HG02642 (cell line): ENCODE results near the gene UNC13A.

ENCODE experiments used
- ATAC-seq: cut with Tn5 transposase; IDR thresholded peaks from one replicate; pipeline ENCODE4 v1.9.1; 2021; ENCODE audit warnings: mild to moderate bottlenecking; ENCODE audit not compliant: unreplicated experiment, poor library complexity

Gene UNC13A

DNA sequence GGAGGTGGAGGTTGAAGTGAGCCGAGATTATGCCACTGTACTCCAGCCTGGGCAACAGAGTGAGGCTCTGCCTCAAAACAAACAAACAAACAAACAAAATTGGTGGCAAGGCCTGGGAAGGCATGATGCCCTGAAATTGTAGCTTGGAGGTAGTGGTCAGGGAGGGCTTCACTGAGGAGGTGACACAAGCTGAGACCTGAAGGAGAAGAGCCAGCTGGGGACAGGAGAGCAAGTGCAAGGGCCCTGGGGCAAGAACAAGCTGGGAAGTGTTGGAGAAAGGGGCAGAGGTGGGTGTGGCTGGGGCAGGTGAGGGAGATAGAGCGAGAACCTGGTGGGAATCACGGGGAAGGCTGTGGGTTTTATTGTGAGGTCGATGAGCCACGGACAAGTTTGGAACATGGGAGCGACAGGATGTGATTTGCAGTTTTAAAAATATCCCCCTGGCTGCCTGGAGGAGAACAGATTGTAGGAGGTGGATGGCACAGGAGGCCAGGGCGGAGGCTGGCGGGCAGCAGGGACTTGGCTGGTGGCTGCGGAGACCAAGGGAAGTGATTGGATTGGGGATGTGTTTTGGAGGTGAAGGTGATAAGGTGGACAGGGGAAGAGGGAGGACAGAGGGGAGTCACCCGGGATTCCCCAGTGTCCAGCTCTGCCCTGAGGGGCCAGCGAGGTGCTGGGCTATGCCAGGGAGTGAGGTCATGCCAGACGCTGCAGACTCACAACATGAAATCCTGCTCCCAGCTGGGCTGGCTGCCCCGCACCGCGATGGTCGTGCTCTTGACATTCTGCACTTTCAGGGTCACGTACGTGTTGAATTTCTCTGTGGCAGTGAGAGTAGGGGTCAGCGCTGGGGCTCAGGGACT is 14.0 kb downstream of the UNC13A start:
- ATAC-seq = no peak

DNA sequence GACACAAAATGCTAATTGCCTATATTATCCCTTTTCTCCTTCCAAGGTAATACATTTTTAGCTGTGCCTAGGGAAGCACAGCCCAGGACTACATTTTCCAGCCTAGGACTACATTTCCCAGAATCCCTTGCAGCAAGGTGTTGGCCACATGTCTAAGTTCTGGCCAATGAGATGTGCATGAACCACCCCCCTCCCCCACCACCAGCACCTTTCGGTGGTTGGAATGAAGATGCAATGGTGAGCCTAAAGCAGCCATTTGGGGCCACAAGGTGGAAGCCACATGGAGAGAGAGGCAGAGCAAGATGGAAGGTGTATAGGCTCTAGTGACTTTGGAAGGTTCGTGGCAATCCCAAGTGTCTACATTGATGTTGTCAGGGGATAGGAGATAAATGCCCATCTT is 16.2 kb downstream of the UNC13A start:
- ATAC-seq = no peak

DNA sequence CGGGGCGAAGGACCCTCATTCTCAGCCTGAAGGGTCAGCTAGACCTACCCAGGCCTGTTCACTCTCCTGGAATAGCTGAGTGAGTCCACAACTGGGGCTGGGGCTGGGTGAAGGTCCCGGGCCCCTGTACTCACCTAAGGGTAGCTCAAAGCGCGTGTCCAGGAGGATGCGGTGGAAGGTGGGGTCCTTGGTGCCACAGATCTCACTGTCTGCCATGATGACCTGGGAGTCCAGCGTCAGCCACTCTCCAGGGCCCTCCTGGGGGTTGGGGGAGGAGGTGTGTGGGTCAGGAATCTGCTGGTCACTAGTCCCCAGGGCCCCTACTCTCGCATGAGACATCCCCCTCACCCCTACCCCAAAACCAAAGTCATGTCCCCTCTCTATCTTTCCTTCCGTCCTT is 18.7 kb downstream of the UNC13A start:
- no peak for ATAC-seq

DNA sequence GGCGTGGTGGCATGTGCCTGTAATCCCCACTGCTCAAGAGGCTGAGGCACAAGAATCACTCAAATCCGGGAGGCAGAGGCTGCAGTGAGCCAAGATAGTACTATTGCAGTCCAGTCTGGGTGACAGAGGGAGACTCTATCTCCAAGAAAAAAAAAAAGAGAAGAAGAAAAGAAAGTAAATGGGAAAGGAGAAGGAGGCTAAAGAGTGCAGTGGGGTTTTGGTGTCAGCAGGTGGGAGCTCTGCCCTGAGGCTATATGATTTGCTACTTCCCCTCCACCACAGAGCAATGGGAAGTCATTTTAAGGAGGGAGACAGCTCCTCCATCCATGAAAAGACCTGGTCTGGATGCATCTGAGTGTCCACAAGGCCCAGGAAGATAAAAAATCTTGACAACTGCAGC is 23.1 kb downstream of the UNC13A start:
- ATAC-seq = no peak

DNA sequence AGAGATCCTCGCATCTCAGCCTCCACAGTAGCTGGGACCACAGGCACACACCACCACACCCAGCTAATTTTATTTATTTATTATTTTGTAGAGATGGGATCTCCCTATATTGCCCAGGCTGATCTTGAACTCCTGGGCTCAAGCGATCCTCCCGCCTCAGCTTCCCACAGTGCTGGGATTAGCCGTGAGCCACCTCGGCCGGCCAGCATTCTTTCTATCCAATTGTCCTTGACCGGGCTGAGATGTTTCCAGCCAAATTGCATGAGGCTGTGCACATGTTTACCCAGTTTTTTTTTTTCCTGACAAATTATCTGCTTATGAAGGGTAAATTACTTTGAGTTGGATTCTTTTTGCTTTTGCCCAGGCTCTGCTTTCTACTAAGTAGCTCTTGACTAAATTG is 28.2 kb downstream of the UNC13A start:
- ATAC-seq = no peak

DNA sequence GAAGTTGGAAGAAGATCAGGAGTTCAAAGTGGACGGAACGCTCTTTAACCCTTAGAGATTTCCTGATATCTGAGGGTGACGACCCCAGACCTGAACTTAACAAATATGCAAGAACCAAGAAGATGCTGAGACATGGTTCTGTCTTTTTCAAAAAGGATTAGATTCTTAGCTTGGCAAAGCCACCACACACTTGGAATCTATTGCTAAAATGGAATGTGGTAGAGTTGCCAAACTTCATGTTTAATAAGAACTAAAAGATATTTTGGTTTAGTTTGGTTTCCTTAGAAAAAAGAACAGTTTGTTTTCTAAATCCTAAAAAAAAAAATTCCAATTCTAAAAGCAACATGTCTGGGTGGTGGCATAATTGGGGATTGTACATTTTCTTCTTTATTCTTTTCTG is 29.5 kb downstream of the UNC13A start:
- no peak for ATAC-seq

DNA sequence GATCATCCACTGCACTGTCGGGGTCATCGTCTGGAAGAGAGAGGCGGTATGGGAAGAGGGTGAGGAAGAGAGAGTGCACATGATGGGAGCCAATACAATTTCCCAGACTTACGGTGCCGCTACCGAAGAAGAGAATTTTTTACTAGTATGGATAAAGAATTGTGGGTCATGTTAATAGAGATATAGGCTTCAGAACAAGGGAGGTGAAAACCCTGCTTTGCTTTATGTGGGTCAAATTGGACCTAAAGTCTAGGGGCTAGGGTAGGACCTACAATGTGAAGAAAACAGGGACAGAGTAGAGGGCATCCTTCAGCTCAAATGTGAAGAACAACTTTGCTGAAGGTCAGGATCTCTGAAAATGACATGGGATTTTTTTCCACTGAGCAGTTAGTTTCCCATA is 29.9 kb downstream of the UNC13A start:
- ATAC-seq = no peak

DNA sequence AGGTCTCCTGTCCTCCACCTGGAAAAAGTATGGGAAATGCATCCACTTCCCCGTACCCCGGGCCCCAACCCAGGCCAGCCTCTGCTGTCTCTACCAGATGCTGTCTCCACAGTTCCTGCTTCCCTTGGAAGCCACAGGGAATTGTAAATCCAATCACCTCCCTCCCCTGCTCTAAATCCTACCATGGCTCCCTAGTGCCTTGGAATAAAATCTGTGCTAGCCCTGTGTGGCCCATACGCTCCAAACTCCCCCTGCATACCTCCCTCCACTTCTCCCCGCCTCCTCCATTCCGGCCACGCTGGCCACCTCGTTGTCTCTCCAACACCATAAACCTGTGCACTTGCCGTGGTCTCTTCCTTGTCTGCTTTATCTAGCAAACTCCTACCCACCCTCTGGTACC is 31.2 kb downstream of the UNC13A start:
- ATAC-seq = no peak

DNA sequence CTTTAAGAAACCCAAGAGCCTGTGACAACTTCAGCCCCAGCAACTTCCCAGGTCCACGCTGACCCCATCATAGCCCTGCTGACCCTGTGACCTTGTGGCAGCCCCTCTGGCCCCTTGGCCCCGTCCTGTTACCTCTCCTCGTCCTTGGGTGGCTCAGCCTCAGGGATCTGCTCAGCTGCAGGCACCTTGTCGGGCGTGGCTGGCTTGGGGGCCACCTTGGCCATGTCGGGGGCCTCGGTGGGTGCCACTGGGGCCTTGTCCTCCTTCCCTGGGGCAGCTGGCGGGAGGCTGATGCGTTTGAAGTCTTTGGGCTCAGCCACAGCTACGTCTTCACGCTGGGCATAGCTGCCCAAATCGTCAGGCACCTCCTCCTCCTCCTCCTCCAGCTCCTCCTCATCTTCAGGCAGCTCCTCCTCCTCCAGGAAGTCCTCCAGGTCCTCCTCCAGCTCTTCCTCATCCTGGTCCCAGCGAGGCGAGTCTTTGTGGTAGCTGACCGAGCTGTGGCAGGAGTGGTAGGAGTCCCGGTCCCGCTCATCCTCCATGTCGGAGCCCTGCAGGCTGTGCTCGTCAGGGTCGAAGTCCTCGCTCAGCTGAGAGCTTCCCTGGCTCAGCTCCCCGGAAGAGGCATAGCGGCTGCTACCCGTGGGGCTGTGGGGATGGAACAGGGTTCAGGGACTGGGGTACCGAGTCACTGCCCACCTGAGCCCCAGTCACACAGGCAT is 32.2 kb downstream of the UNC13A start:
- no peak for ATAC-seq

DNA sequence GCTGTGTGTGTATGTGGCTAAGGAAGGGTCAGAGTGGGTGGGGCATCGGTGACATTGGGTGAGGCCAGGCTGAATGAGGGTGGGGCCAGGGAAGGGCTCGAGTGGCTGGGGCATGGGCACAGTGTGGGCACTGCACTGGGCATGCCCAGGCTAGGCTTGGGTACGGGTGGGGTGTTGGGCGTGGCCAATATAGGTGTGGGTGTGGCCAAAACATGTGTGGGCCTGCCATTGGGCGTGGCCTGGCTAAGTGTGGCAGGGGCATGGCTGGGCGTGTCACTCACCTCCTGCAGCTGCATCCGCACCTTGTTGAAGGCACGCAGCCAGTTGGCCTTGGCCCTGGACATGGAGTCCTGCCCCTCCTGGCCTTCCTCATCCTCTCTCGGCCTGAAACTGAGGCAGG is 33.2 kb downstream of the UNC13A start:
- ATAC-seq = no peak

DNA sequence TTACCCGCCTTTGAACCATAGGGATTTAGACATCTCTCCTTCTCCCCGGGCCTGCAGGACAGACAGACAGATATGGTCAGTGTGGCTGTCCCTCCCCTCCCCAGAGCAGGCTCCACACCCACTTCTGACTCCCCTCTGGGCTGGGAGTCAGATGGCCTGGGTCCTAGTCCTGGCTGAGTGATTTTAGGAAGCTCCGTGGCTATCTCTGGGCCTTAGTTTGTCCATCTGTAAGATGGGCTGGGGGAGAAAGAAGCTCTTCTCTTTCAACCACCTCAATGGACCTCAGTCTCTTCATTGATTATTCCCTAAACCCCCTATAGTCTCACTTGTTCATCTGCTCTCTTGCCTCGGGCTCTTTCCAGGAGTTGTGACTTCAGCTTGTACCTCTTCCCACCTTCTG is 35.5 kb downstream of the UNC13A start:
- no peak for ATAC-seq

DNA sequence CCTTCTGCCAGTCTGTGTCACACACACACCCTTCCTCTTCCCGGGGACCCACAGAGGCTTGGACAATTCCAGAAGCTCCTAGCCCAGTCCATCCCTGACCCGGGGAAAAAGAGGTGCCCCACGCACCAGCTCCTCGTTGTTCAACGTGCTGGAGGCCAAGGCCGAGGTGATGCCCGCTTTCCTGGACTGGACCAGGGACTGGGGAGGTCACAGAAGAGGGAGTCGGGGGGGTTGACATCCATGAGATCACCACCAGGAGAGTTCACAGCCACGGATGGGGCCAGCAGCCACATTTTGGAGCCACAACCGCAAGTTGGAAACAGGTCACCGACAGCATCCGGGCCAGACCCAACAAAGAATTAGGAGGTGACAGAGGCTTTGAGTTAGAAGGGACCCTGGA is 39.4 kb downstream of the UNC13A start:
- ATAC-seq = no peak

DNA sequence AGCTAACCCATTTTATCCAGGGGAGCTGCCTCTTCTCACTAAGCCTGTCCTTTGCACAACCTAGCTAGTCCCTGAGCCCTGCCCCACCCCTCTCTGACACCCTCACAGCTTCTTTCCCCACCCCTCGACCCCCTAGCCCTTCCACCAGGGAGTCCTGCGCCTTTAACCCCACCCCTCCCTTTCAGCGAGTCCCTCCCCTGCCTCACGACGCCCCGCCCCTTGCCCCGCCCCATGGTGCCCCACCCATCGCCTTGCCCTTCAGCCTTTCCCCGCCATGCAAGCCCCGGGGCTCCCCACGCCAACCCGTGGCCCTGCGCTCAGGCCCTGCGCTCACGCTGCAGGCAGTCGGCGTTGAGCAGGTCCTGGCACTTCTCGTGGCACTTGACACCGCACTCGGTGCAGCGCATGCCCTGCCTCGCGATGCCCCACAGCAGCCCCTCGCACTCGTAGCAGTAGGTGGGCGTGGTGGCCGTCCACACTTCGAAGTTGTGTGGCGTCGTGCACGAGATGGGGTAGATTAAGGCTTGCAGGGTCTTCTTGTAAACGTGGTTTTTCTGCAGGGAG is 40.0 kb downstream of the UNC13A start:
- no peak for ATAC-seq

DNA sequence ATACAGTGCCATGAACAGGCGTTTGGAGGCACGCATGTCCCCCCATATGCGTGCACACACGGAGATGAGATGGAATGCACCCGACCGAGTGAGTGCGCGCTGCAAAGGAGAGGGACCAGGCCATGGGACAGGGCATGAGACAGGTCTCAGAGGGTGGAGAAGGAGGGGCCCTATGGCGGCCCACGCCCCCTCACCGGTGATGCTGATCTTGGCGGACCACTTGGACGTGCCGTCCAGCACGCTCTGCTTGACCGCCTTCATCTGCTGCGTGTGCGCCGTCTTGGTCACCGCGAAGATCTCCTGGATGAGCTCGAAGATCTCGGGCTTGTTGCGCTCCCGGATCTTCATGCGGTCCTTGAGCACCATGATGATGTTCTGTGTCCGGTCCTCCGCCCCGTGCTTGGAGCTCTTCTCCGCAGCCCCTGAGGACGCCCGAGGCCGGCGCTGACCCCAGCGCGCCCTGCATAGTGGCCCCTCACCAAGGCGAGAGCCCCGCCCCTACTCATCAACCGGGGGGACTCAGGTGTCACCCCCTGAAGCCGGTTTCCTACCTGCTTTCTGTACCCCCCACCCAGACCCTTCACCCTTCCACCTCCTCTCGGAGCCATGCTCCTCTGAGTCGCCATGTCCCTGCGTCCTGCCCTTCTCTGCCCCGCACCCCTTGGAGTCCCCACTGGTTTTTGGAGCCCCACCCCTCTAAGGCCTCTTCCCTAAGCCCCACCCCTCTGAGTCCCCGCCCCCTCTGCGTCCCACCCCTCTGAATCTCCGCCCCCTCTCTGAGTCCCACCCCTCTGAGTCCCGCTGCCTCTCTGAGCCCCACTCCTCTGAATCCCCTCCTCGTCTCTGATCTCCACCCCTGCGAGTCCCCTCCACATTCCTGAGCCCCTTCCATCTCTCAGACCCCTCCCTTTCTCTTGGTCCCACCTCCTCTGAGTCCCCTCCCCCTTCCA is 40.8 kb downstream of the UNC13A start:
- ATAC-seq = no peak

DNA sequence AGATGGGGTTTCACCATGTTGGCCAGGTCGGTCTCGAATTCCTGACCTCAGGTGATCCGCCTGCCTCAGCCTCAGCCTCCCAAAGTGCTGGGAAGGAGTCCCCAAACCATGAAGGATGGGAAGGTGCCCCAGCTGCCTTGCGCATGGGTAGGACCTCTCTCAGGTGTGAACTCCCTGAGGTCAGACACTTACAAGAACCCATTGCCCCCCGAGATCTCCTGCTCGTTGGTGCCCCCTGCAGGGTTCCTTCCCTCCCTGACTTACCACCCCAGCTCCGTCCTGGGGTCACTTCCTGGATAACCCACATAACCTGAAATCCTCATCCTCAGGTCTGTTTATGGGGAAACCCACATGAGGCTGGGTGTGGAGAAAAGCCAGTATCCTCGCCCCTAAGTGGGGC is 41.7 kb downstream of the UNC13A start:
- ATAC-seq = no peak

DNA sequence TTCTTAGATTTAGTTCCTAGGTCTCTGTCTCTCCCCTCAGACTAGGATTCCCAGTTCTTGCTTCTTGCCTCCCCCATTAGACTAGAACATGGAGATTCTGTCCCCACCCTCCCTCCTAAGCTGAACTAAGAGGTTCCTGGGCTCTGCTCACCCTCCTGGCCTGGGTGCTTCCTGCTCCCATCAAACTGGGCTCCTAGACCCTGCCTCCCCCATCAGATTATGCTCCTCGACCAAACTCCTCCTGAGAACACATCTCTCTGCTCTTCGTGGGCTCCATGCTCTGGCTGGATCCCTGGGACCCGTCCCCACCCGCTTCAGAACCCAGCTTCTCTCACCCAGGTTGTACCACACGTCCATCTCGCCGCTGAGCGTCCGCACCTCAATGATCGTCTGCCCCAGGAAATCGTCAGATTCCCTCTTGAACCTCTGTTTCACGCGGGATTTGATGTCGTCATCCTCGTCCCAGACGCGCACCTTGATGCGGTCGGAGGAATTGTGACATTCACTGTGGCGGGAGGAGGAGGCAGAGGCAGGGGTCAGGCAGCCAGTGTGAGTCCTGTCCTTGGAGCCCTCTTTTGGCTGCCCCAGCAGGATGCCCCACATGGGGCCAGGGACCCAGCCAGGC is 42.7 kb downstream of the UNC13A start:
- no peak for ATAC-seq

DNA sequence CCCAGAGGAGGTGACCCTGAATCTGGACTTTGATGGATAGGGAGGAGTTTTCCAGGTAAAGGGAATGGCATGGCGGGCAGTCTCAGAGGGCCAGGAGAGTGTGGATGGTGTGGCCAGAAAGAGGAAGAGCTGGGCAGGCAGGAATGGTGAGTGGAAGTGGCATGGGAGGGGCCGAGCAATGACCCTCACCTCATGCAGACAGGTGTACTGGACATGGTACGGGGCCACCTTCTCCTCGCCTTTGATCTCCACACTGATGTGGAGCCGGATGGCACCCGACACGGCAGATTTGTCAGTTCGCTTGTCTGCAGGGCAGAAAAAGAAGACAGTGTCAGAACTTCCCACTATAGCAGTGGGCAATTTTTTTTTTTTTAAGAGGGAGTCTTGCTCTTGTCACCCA is 45.5 kb downstream of the UNC13A start:
- no peak for ATAC-seq

DNA sequence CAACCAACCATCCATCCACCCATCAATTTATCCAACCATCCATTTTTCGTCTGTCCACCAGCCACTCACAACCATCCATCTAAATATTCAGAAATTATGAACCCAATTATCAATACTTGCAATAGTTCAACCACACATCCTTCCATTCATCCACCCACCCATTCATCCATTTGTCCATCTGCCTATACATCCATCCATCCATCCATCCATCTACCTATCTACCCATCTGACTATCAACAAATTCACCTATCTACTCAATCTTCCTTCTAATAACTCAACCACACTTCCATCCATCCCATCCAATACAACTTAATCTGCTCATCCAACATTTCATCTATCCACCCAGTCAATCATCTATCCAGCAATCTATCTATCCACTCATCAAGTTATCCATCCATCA is 46.3 kb downstream of the UNC13A start:
- ATAC-seq = no peak

DNA sequence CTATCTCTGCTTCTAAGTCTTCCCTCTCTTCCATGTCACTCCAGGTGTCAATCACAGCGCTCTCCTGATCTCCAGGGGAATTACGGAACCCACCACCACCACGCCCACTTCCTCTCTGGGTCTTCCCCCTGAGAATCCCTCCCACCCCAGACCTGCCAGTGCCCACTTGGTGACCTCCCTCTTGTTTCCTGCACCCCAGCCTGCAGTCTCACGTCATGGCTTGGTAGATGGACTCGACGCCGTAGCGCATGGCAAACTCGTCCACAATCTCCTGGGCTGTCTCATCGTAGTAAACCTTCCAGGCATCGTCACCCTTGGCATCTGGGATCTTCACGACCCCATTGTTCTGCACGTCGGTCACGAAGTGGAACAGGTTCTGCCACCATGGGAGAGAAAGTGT is 47.0 kb downstream of the UNC13A start:
- ATAC-seq = no peak

DNA sequence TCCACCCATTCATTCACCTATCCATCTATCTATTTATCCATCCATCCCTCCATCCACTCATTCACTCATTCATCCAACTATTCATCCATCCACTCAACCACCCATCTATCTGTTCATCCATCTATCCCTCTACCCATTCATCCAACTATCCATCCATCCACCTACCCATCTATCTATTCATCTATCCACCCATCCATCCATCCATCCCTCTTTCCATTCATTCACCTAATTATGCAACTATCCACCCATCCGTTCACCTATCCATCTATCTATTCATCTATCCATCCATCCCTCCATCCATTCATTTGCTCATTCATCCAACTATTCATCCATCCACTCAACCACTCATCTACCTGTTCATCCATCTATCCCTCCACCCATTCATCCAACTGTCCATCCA is 54.5 kb downstream of the UNC13A start:
- ATAC-seq = no peak
